ENCODE measurements around the gene KIFBP.

DNA sequence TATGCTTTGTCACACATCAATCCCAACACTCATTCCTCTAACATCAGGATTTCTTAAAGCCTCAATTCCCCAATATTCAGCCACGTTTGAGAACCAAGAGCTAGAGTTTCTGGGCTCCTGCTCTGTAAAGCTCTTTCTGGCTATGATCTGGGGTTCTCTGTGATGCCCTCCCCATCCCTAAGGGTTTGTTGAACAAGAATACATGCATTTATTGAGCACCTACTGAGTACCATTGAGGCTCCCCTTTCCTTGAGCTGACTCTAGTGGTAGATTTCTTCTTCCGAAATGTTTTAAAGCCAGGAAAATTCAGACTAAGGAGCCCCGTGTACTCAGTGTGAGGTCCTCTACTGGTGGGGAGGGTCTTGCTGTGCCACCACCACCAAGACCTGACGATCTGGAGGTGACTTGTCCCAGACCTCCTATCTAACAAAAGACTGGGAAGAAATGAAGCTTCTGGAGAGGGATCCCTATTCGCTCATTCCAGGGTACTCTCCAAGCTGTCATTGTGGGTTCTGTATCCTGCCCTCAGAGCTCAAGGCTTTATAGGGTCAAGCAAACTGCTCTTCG is 76.2 kb downstream of the KIFBP start:
- TF ChIP-seq POLR2A (IDR thresholded peaks at IDR 0.05): no peak
- TF ChIP-seq, protein P1, sequence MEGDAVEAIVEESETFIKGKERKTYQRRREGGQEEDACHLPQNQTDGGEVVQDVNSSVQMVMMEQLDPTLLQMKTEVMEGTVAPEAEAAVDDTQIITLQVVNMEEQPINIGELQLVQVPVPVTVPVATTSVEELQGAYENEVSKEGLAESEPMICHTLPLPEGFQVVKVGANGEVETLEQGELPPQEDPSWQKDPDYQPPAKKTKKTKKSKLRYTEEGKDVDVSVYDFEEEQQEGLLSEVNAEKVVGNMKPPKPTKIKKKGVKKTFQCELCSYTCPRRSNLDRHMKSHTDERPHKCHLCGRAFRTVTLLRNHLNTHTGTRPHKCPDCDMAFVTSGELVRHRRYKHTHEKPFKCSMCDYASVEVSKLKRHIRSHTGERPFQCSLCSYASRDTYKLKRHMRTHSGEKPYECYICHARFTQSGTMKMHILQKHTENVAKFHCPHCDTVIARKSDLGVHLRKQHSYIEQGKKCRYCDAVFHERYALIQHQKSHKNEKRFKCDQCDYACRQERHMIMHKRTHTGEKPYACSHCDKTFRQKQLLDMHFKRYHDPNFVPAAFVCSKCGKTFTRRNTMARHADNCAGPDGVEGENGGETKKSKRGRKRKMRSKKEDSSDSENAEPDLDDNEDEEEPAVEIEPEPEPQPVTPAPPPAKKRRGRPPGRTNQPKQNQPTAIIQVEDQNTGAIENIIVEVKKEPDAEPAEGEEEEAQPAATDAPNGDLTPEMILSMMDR (IDR thresholded peaks at IDR 0.05): no peak
- no peak for TF ChIP-seq POLR2AphosphoS5 (IDR thresholded peaks at IDR 0.05; ENCODE audit: insufficient read depth in 1 of 2, low read depth in 1 of 2)
